RWPE2 (cell line): ENCODE data around the gene BTC.

Source experiments
- ATAC-seq: fragments of 200-7000 bp; cut with Tn5 transposase; 3 replicates; pipeline ENCODE4 v1.9.1; 2021; ENCODE audit warnings: low read depth
- DNase-seq: peaks from one replicate; pipeline ENCODE4 v3.0.0-alpha.2; 2020; ENCODE audit warnings: low spot score
- H3K27ac ChIP-seq: fragments of 450-650 bp; 2 replicates; pipeline ENCODE4 v1.5.1; 2017; ENCODE audit warnings: mild to moderate bottlenecking; ENCODE audit not compliant: poor library complexity, severe bottlenecking
- H3K27me3 ChIP-seq: fragments of 250-450 bp; sonication (Bioruptor Pico); 2 replicates; pipeline ENCODE4 v1.5.1; 2021; ENCODE audit warnings: mild to moderate bottlenecking, moderate library complexity; ENCODE audit not compliant: insufficient read depth, poor library complexity, severe bottlenecking
- H3K36me3 ChIP-seq: fragments of 250-450 bp; sonication (Bioruptor Pico); 2 replicates; pipeline ENCODE4 v1.5.1; 2020; ENCODE audit warnings: low read depth, mild to moderate bottlenecking, moderate library complexity
- H3K4me1 ChIP-seq: fragments of 250-450 bp; sonication (Bioruptor Pico); 2 replicates; pipeline ENCODE4 v1.5.1; 2021; ENCODE audit warnings: mild to moderate bottlenecking, moderate library complexity; ENCODE audit not compliant: insufficient read depth, poor library complexity, severe bottlenecking
- H3K4me3 ChIP-seq: fragments of 250-450 bp; sonication (Bioruptor Pico); 2 replicates; pipeline ENCODE4 v1.5.1; 2021; ENCODE audit warnings: mild to moderate bottlenecking, moderate library complexity; ENCODE audit not compliant: severe bottlenecking
- H3K9me3 ChIP-seq: fragments of 250-450 bp; sonication (Bioruptor Pico); 2 replicates; pipeline ENCODE4 v1.5.1; 2021; ENCODE audit warnings: mild to moderate bottlenecking, moderate library complexity; ENCODE audit not compliant: severe bottlenecking
- TF ChIP-seq, protein P1 (sequence below): fragments of 450-650 bp; IDR thresholded peaks from one replicate; pipeline ENCODE4 v1.5.1; 2017; ENCODE audit warnings: mild to moderate bottlenecking, moderate library complexity; ENCODE audit not compliant: poor library complexity, severe bottlenecking

BTC gene

DNA sequence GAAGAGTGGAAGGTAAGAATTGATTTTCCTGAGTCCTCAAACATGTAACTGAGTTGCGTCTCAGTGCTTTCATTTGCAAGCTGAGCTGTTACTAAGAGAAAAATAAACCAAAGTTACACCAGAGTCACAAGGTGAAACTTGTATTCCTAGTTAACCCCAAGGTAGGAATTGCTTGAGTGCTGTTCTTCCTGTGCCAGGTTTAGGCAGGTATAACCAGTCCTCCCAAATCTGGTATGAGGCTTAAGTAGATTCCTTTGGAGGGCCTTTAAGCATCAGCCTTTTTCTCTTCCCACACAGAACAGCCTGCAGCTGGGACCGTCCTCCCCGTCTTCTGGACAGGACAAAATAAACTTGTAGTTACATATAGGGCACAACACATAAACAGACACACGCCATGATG is 2.3 kb upstream of the BTC start:
- TF ChIP-seq, protein P1, sequence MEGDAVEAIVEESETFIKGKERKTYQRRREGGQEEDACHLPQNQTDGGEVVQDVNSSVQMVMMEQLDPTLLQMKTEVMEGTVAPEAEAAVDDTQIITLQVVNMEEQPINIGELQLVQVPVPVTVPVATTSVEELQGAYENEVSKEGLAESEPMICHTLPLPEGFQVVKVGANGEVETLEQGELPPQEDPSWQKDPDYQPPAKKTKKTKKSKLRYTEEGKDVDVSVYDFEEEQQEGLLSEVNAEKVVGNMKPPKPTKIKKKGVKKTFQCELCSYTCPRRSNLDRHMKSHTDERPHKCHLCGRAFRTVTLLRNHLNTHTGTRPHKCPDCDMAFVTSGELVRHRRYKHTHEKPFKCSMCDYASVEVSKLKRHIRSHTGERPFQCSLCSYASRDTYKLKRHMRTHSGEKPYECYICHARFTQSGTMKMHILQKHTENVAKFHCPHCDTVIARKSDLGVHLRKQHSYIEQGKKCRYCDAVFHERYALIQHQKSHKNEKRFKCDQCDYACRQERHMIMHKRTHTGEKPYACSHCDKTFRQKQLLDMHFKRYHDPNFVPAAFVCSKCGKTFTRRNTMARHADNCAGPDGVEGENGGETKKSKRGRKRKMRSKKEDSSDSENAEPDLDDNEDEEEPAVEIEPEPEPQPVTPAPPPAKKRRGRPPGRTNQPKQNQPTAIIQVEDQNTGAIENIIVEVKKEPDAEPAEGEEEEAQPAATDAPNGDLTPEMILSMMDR, result no peak
- no peak for DNase-seq
- no peak for ATAC-seq
- H3K4me1 ChIP-seq, result no peaks in the 10 kb centered on the region
- H3K4me3 ChIP-seq, result no peak overlapping the region
- H3K9me3 ChIP-seq, result no peaks in the 10 kb centered on the region
- H3K27ac ChIP-seq, result no peak overlapping the region
- no peaks in the 10 kb centered on the region for H3K36me3 ChIP-seq
- H3K27me3 ChIP-seq, result no peaks in the 10 kb centered on the region

DNA sequence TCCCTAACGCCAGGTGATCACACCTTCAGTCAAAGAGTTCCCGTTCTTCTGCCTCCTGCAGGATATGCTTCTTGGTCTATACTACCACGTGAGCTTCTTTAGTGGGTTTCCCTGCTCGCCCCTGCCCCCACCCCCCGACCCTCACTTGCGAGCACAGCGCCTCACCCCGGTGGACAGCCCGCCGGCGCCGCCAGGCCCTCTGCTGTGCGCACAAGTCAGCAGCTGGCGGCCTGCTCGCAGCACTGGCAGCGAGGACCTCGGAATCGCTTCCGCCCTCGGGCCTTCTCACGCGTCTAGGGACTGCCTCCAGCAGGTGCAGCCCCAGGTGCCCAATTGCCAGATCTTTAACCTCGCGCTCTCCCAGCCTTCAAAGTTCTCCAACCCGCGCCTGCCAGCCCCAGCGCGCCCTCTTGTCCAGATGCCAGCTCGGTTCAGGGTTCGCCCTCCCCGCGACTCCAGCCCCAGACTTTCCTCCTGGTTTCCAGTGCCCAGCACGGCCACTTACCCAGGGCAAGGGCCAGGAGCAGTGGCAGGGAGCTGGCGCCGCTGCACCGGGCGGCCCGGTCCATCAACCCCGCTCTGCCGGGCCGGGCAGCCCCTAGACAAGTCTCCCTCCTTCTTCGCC is 454 bp downstream of the BTC start:
- H3K4me1 ChIP-seq, result no peaks in the 10 kb centered on the region
- ATAC-seq (peak; percentile 77), DNase-seq (peak; percentile 55)
- no peaks in the 10 kb centered on the region for H3K36me3 ChIP-seq
- peak overlapping the region; percentile 61 for H3K4me3 ChIP-seq
- no peaks in the 10 kb centered on the region for H3K9me3 ChIP-seq
- TF ChIP-seq, protein P1, result no peak
- no peak overlapping the region for H3K27ac ChIP-seq
- H3K27me3 ChIP-seq, result no peaks in the 10 kb centered on the region

DNA sequence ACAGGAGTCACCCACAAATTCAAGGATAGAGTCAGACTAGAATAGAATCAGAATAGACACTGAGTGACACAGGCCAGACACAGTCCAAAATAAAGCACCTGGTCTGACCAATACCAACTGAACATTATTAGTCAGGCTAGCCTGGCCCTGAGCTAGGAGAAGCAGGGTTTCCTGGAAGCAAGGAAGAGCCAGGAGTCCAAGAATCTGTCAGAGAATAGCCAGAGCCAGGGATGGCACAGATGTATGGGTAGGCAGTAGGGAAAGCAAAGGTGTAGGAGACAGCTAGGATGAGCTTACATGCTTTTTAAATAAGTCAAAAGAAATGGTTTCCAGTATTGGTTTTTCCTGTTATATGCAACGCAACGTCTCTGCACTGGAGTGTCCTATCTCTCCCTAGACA is 3.7 kb downstream of the BTC start:
- no peaks in the 10 kb centered on the region for H3K36me3 ChIP-seq
- no peak for DNase-seq
- TF ChIP-seq, protein P1, result no peak
- ATAC-seq, result no peak
- H3K4me1 ChIP-seq, result no peaks in the 10 kb centered on the region
- no peaks in the 10 kb centered on the region for H3K9me3 ChIP-seq
- no peak overlapping the region for H3K4me3 ChIP-seq
- H3K27me3 ChIP-seq, result peaks cover 3% of the 10 kb centered on the region
- no peak overlapping the region for H3K27ac ChIP-seq

DNA sequence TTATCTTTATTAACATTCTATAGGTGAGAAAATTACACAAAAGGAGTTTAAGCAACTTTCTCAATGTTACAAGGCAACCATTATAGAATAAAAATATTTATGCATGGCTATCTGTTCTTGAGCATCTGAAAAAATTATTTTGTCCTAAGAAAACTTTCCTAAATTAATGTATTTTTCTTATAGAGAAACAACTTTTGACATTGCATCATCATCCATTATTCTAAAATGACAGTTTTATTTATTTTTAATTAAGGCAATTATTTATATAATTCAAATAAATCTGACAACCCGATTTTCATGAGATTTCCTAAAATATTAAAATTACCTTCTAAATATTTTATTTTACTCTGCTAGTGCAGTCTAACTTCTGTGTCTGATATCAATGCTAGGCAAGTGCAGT is 4.8 kb downstream of the BTC start:
- H3K9me3 ChIP-seq, result no peaks in the 10 kb centered on the region
- peaks cover 3% of the 10 kb centered on the region for H3K27me3 ChIP-seq
- TF ChIP-seq, protein P1, result no peak
- H3K4me1 ChIP-seq, result no peaks in the 10 kb centered on the region
- H3K4me3 ChIP-seq, result no peak overlapping the region
- H3K27ac ChIP-seq, result no peak overlapping the region
- DNase-seq, result no peak
- H3K36me3 ChIP-seq, result no peaks in the 10 kb centered on the region
- ATAC-seq, result no peak

DNA sequence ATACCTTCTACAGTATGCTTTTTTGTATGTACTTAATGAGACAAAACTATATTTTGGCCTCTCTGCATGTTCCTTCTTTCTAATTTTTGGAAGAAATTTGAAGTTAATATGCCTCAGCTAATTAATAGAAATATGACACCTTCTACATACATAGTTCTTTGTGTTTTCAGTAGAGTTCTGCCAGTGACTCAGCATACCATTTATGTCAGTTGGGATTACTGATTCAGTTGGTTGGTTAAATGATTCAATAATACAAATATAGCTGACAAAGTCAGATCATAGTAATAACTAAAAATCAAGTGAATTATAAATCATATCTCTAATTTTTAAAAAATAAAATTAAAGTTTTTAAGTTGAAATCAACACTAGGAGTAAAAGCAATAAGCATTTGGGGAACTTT is 16.8 kb downstream of the BTC start:
- TF ChIP-seq, protein P1, result no peak
- H3K27ac ChIP-seq, result no peak overlapping the region
- ATAC-seq (no peak; the same call in 2 of the 3 replicates), DNase-seq (no peak)
- H3K4me3 ChIP-seq, result no peak overlapping the region
- no peaks in the 10 kb centered on the region for H3K27me3 ChIP-seq
- no peaks in the 10 kb centered on the region for H3K9me3 ChIP-seq
- no peaks in the 10 kb centered on the region for H3K36me3 ChIP-seq
- no peaks in the 10 kb centered on the region for H3K4me1 ChIP-seq
